Endothelial cell of umbilical vein (primary cell): Measurements from ENCODE around the gene MED16. TPM values are rescaled to one million over a fixed set of nuclear protein-coding genes. Genes with fewer than 3 reads are reported as not detected.

Source experiments
- BruUV-seq: library from RNA; stranded (reverse); fragments of 400-500 nt; replicated peaks from 2 replicates; lab custom pipeline; 2021; lab: Mats Ljungman, UMichigan
- CTCF ChIA-PET: fragments of 300-600, 350-600 bp; sonication (Branson Sonifier 250); formaldehyde crosslinking; loops from one replicate; lab custom pipeline; 2021; ENCODE audit warnings: antibody characterized with exemption, inconsistent platforms; lab: Charles Lee
- POLR2A ChIA-PET: fragments of 300-600, 350-600 bp; sonication (Branson Sonifier 250); formaldehyde crosslinking; loops from one replicate; lab custom pipeline; 2021; ENCODE audit warnings: antibody characterized with exemption, inconsistent platforms; lab: Charles Lee
- DNase-seq: peaks from one replicate; pipeline ENCODE4 v3.0.0-alpha.2; 2011; ENCODE audit warnings: low read depth, low spot score
- FAIRE-seq: peaks from 2 replicates; lab custom pipeline; 2011; peaks lifted over from hg19 to GRCh38; lab: Jason Lieb, UNC
- H2AFZ ChIP-seq: 2 replicates; pipeline ENCODE4 v1.6.0; 2012; ENCODE audit warnings: low read depth, low read length, control low read depth, inconsistent platforms
- H3K27ac ChIP-seq: 2 replicates; pipeline ENCODE4 v1.5.1; 2011; ENCODE audit warnings: low read depth, mild to moderate bottlenecking, control low read depth, low read length, moderate library complexity; ENCODE audit not compliant: insufficient read depth
- H3K27me3 ChIP-seq, 2 experiments: 2 replicates each; pipeline versions ENCODE4 v1.6.0 to v1.6.1; 2011; ENCODE audit warnings: low read length in 2 of 2, mixed read lengths in 1 of 2; ENCODE audit not compliant: control insufficient read depth in 2 of 2, insufficient read depth in 2 of 2
- H3K36me3 ChIP-seq, 2 experiments: 2 replicates in 1 of 2; 3 replicates in 1 of 2; pipeline ENCODE4 v1.5.1; 2011; ENCODE audit warnings: low read length in 2 of 2, mild to moderate bottlenecking in 1 of 2, moderate library complexity in 1 of 2; ENCODE audit not compliant: control insufficient read depth in 2 of 2, insufficient read depth in 2 of 2; ENCODE audit errors: extremely low read depth in 1 of 2
- H3K4me1 ChIP-seq: 3 replicates; pipeline ENCODE4 v1.5.1; 2011; ENCODE audit warnings: mild to moderate bottlenecking, low read length; ENCODE audit not compliant: control insufficient read depth, insufficient read depth; ENCODE audit errors: extremely low read depth
- H3K4me2 ChIP-seq: 2 replicates; pipeline ENCODE4 v1.6.1; 2011; ENCODE audit warnings: low read length, control low read depth, mixed read lengths; ENCODE audit not compliant: insufficient read depth
- H3K4me3 ChIP-seq, 3 experiments: fragments of 200-600 bp in 1 of 3; sonication (generic), shearing (Covaris generic) in 1 of 3; replicated peaks in 1 of 3; 2 replicates each; pipeline ENCODE4 v1.5.1; 2011 to 2016; ENCODE audit warnings: control low read depth in 3 of 3, low read length in 3 of 3, mild to moderate bottlenecking in 2 of 3, inconsistent platforms in 1 of 3, low read depth in 1 of 3, moderate library complexity in 1 of 3; ENCODE audit not compliant: insufficient read depth in 1 of 3
- H3K79me2 ChIP-seq: 2 replicates; pipeline ENCODE4 v1.6.0; 2012; ENCODE audit warnings: low read length, inconsistent platforms; ENCODE audit not compliant: control insufficient read depth, insufficient read depth
- H3K9ac ChIP-seq: replicated peaks from 2 replicates; pipeline ENCODE3; 2011; ENCODE audit warnings: low read length, control low read depth; ENCODE audit not compliant: insufficient read depth; ENCODE audit errors: extremely low read depth
- H3K9me1 ChIP-seq: replicated peaks from 3 replicates; pipeline ENCODE4 v1.6.0; 2011; ENCODE audit warnings: mild to moderate bottlenecking, low read length; ENCODE audit not compliant: control insufficient read depth, insufficient read depth; ENCODE audit errors: extremely low read depth
- H3K9me3 ChIP-seq: replicated peaks from 2 replicates; pipeline ENCODE4 v1.5.1; 2012; ENCODE audit warnings: low read length, inconsistent platforms; ENCODE audit not compliant: control insufficient read depth, insufficient read depth
- H4K20me1 ChIP-seq: replicated peaks from 2 replicates; pipeline ENCODE3; 2011; ENCODE audit warnings: mild to moderate bottlenecking, low read length; ENCODE audit not compliant: control insufficient read depth, insufficient read depth; ENCODE audit errors: extremely low read depth
- EZH2 ChIP-seq: IDR thresholded peaks from 2 replicates; pipeline ENCODE4 v1.6.1; 2012; ENCODE audit warnings: borderline replicate concordance, low read depth, mild to moderate bottlenecking, moderate library complexity, low read length, inconsistent platforms; ENCODE audit not compliant: severe bottlenecking
- FOS ChIP-seq: IDR thresholded peaks from 2 replicates; pipeline ENCODE4 v1.6.1; 2011; ENCODE audit warnings: mild to moderate bottlenecking, low read length, moderate library complexity, borderline replicate concordance; ENCODE audit not compliant: insufficient read depth
- GATA2 ChIP-seq: IDR thresholded peaks from 2 replicates; pipeline ENCODE4 v1.7.0; 2011; ENCODE audit warnings: low read depth, mild to moderate bottlenecking, moderate library complexity, mixed read lengths, low read length; ENCODE audit not compliant: insufficient read length, insufficient read depth
- JUN ChIP-seq: IDR thresholded peaks from 2 replicates; pipeline ENCODE4 v1.6.1; 2011; ENCODE audit warnings: borderline replicate concordance, low read depth; ENCODE audit not compliant: insufficient read length, insufficient read depth
- MYC ChIP-seq: IDR thresholded peaks from one replicate; pipeline ENCODE4 v1.6.1; 2011; ENCODE audit warnings: mild to moderate bottlenecking, low read depth, low read length
- POLR2A ChIP-seq: IDR thresholded peaks from 2 replicates; pipeline ENCODE4 v1.6.1; 2012; ENCODE audit warnings: low read depth, mild to moderate bottlenecking, control low read depth, low read length
- POLR2AphosphoS5 ChIP-seq: IDR thresholded peaks from 2 replicates; pipeline ENCODE4 v1.6.1; 2012; ENCODE audit warnings: low read depth, mild to moderate bottlenecking, control low read depth, low read length, moderate library complexity; ENCODE audit not compliant: insufficient read depth
- dilution Hi-C: fragments of 300-500 bp; cut with MboI; formaldehyde crosslinking; loops from one replicate; pipeline ENCODE4 v1.15.0; 2019; ENCODE audit warnings: low sequenced_read_pairs; ENCODE audit not compliant: extremely low pct_ligation_motif_present
- intact Hi-C: fragments of 100-400 bp; cut with micrococcal nuclease; formaldehyde crosslinking; loops from one replicate; pipeline ENCODE4 v1.10.0; 2022
- polyA plus RNA-seq, 4 experiments: library from polyadenylated mRNA; depleted of rRNA in 3 of 4; stranded (reverse) in 3 of 4; unstranded in 1 of 4; fragments of >200 nt; gene quantifications; 2 replicates each; pipeline versions ENCODE4 v1.2.1 to v1.2.3, GENCODE V29; 2011 to 2012; ENCODE audit warnings: missing spikeins in 1 of 4
- total RNA-seq: library from RNA; stranded (reverse); gene quantifications from 2 replicates; pipeline ENCODE4 v1.2.3, GENCODE V29; 2021
- TF ChIP-seq, protein P1 (sequence below): IDR thresholded peaks from 2 replicates; pipeline ENCODE4 v1.6.1; 2011; ENCODE audit not compliant: insufficient read depth, insufficient read length
- TF ChIP-seq, protein P2 (sequence below), 2 donors: IDR thresholded peaks; 1 replicate in 1 of 2; 2 replicates in 1 of 2; pipeline ENCODE4 v1.5.1; 2011; ENCODE audit warnings: low read length in 2 of 2, mild to moderate bottlenecking in 2 of 2, moderate library complexity in 2 of 2, control low read depth in 1 of 2, inconsistent platforms in 1 of 2, low read depth in 1 of 2; ENCODE audit not compliant: insufficient read depth in 1 of 2; ENCODE audit errors: extremely low read depth in 1 of 2

MED16 gene
- total and polyA plus RNA-seq, 2 donors (not counting 3 experiments of a cell fraction or from before 2014, with no cell fraction given): 63.1 to 66.5 TPM

DNA sequence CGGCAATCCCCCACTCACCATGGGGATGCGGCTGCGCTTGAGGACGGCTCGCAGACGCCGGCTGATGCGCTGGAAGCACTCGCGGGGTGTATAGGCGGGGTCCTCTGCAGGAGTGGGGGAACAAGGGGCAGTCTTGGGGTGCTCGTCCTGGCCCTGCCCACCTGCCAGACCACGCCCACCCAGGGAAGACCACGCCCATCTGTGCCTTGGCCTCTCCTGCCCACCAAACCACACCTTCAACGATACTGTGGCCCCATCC, 7.0 kb upstream of the MED16 start:
- ChIA-PET CTCF (interaction anchor here (0.5 kb wide), 1 partner anchor 155 kb away, joined by 3 read pairs; no protein-coding TSS in a partner anchor), POLR2A (no interaction called here)
- DNase-seq (no peak), FAIRE-seq (no peak)
- H2AFZ ChIP-seq: no peak overlapping the region
- H3K79me2 ChIP-seq: no peaks in the 10 kb centered on the region
- no peak overlapping the region for H3K27ac ChIP-seq
- dilution Hi-C loops: no loop called here
- no peak overlapping the region for H3K4me2 ChIP-seq
- no peaks in the 10 kb centered on the region for H3K4me1 ChIP-seq
- TF ChIP-seq MYC (no peak), FOS (no peak), GATA2 (no peak), POLR2A (no peak), JUN (no peak), EZH2 (no peak), POLR2AphosphoS5 (no peak)
- TF ChIP-seq, protein P1, sequence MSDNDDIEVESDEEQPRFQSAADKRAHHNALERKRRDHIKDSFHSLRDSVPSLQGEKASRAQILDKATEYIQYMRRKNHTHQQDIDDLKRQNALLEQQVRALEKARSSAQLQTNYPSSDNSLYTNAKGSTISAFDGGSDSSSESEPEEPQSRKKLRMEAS: no peak
- TF ChIP-seq, protein P2, sequence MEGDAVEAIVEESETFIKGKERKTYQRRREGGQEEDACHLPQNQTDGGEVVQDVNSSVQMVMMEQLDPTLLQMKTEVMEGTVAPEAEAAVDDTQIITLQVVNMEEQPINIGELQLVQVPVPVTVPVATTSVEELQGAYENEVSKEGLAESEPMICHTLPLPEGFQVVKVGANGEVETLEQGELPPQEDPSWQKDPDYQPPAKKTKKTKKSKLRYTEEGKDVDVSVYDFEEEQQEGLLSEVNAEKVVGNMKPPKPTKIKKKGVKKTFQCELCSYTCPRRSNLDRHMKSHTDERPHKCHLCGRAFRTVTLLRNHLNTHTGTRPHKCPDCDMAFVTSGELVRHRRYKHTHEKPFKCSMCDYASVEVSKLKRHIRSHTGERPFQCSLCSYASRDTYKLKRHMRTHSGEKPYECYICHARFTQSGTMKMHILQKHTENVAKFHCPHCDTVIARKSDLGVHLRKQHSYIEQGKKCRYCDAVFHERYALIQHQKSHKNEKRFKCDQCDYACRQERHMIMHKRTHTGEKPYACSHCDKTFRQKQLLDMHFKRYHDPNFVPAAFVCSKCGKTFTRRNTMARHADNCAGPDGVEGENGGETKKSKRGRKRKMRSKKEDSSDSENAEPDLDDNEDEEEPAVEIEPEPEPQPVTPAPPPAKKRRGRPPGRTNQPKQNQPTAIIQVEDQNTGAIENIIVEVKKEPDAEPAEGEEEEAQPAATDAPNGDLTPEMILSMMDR (IDR thresholded peaks at IDR 0.05; ENCODE audit: extremely low read depth in 1 of 2, insufficient read depth in 1 of 2, low read depth in 1 of 2, low read length in 2 of 2): no peak
- H3K9me3 ChIP-seq: no peaks in the 10 kb centered on the region
- no peak overlapping the region for H3K4me3 ChIP-seq
- H3K9me1 ChIP-seq: no peaks in the 10 kb centered on the region
- H3K27me3 ChIP-seq: no peaks in the 10 kb centered on the region
- intact Hi-C loops: no loop called here
- BruUV-seq: no TSS peak
- H3K36me3 ChIP-seq: peaks cover 0 to 11% of the 10 kb centered on the region in 2 experiments
- no peaks in the 10 kb centered on the region for H4K20me1 ChIP-seq
- no peak overlapping the region for H3K9ac ChIP-seq
